IMR-90 (cell line): ENCODE results near the gene CD72. TPM values are rescaled to one million over a fixed set of nuclear protein-coding genes. Genes with fewer than 3 reads are reported as not detected.
A peak's percentile ranks its signal among the peaks of the same experiment; 100 is the strongest.

Experiments
- ATAC-seq: fragments of 200-7000 bp; cut with Tn5 transposase; 2 replicates; pipeline ENCODE4 v1.9.1; 2020; ENCODE audit warnings: low read depth, mild to moderate bottlenecking, moderate library complexity
- BruUV-seq: library from RNA; stranded (reverse); fragments of 400-500 nt; replicated peaks from 2 replicates; lab custom pipeline; 2021; lab: Mats Ljungman, UMichigan
- CTCF ChIA-PET: fragments of 300-600 bp; formaldehyde crosslinking; extraction: SDS; loops from one replicate; lab custom pipeline; 2021; ENCODE audit warnings: antibody characterized with exemption; lab: Yijun Ruan, JAX
- POLR2A ChIA-PET: fragments of 300-600 bp; sonication (Branson Sonifier 250); formaldehyde crosslinking; loops from one replicate; lab custom pipeline; 2022; ENCODE audit warnings: antibody characterized with exemption; ENCODE audit not compliant: unreplicated experiment; lab: Charles Lee
- DNase-seq: peaks from one replicate; pipeline ENCODE4 v3.0.0; 2013
- H2AFZ ChIP-seq: replicated peaks from 2 replicates; pipeline ENCODE3; 2013; ENCODE audit warnings: low read length, mild to moderate bottlenecking; ENCODE audit not compliant: poor library complexity
- H2AK5ac ChIP-seq: 2 replicates; pipeline ENCODE4 v1.6.1; 2013; ENCODE audit warnings: low read depth, low read length, inconsistent platforms
- H2AK9ac ChIP-seq: replicated peaks from 2 replicates; pipeline ENCODE3; 2013; ENCODE audit warnings: mild to moderate bottlenecking, low read depth, low read length, moderate library complexity; ENCODE audit not compliant: poor library complexity
- H2BK120ac ChIP-seq: 2 replicates; pipeline ENCODE4 v1.6.1; 2013; ENCODE audit warnings: low read depth, low read length, inconsistent platforms
- H2BK15ac ChIP-seq: 3 replicates; pipeline ENCODE4 v1.6.1; 2013; ENCODE audit warnings: low read depth, low read length, inconsistent platforms
- H2BK20ac ChIP-seq: 2 replicates; pipeline ENCODE4 v1.6.1; 2013; ENCODE audit warnings: low read depth, mild to moderate bottlenecking, inconsistent platforms, low read length, moderate library complexity
- H2BK5ac ChIP-seq: 2 replicates; pipeline ENCODE4 v1.6.1; 2013; ENCODE audit warnings: mild to moderate bottlenecking, low read depth, low read length, inconsistent platforms; ENCODE audit not compliant: poor library complexity, severe bottlenecking
- H3K14ac ChIP-seq: replicated peaks from 2 replicates; pipeline ENCODE4 v1.6.1; 2013; ENCODE audit warnings: low read depth, low read length, inconsistent platforms
- H3K18ac ChIP-seq: 2 replicates; pipeline ENCODE4 v1.6.1; 2013; ENCODE audit warnings: low read depth, low read length, control low read depth
- H3K23ac ChIP-seq: 2 replicates; pipeline ENCODE4 v1.6.1; 2013; ENCODE audit warnings: low read depth, low read length, inconsistent platforms
- H3K27ac ChIP-seq: 2 replicates; pipeline ENCODE4 v1.5.1; 2013; ENCODE audit warnings: mild to moderate bottlenecking, control low read depth, low read length; ENCODE audit not compliant: insufficient read depth
- H3K27me3 ChIP-seq: 2 replicates; pipeline ENCODE4 v1.6.1; 2013; ENCODE audit warnings: low read length; ENCODE audit not compliant: control insufficient read depth, insufficient read depth
- H3K36me3 ChIP-seq: 2 replicates; pipeline ENCODE4 v1.6.1; 2013; ENCODE audit warnings: low read length, mixed read lengths; ENCODE audit not compliant: control insufficient read depth, insufficient read depth
- H3K4ac ChIP-seq: 2 replicates; pipeline ENCODE4 v1.6.1; 2013; ENCODE audit warnings: low read depth, low read length, inconsistent platforms
- H3K4me1 ChIP-seq: 2 replicates; pipeline ENCODE4 v1.6.1; 2013; ENCODE audit warnings: low read length, mixed read lengths; ENCODE audit not compliant: control insufficient read depth, insufficient read depth
- H3K4me2 ChIP-seq: 2 replicates; pipeline ENCODE4 v1.6.1; 2013; ENCODE audit warnings: low read depth, mild to moderate bottlenecking, control low read depth, low read length, moderate library complexity
- H3K4me3 ChIP-seq: 2 replicates; pipeline ENCODE4 v1.5.1; 2013; ENCODE audit warnings: low read depth, mild to moderate bottlenecking, control low read depth, low read length, moderate library complexity; ENCODE audit not compliant: insufficient read depth
- H3K56ac ChIP-seq: 2 replicates; pipeline ENCODE4 v1.6.1; 2013; ENCODE audit warnings: low read length, inconsistent platforms; ENCODE audit not compliant: insufficient read depth; ENCODE audit errors: extremely low read depth
- H3K79me1 ChIP-seq, 2 experiments: 2 replicates each; pipeline ENCODE4 v1.6.1; 2013; ENCODE audit warnings: low read length in 2 of 2, inconsistent platforms in 1 of 2, low read depth in 1 of 2
- H3K9ac ChIP-seq: 2 replicates; pipeline ENCODE4 v1.6.1; 2013; ENCODE audit warnings: low read depth, low read length, control low read depth
- H3K9me1 ChIP-seq: 2 replicates; pipeline ENCODE4 v1.6.1; 2013; ENCODE audit warnings: low read length, inconsistent platforms; ENCODE audit not compliant: insufficient read depth
- H3K9me3 ChIP-seq: 2 replicates; pipeline ENCODE4 v1.6.1; 2013; ENCODE audit warnings: low read length; ENCODE audit not compliant: control insufficient read depth, insufficient read depth
- H4K20me1 ChIP-seq: 2 replicates; pipeline ENCODE4 v1.6.1; 2013; ENCODE audit warnings: low read length, inconsistent platforms; ENCODE audit not compliant: insufficient read depth
- H4K5ac ChIP-seq: 2 replicates; pipeline ENCODE4 v1.6.1; 2013; ENCODE audit warnings: mild to moderate bottlenecking, low read depth, low read length, control low read depth
- H4K8ac ChIP-seq, 2 experiments: 2 replicates each; pipeline ENCODE4 v1.6.1; 2013; ENCODE audit warnings: low read depth in 2 of 2, low read length in 2 of 2, control low read depth in 1 of 2, inconsistent platforms in 1 of 2
- H4K91ac ChIP-seq: 2 replicates; pipeline ENCODE4 v1.6.1; 2013; ENCODE audit warnings: low read depth, low read length, inconsistent platforms; ENCODE audit not compliant: insufficient read depth
- BHLHE40 ChIP-seq: fragments of 150-350 bp; IDR thresholded peaks from 2 replicates; pipeline ENCODE4 v1.6.1; 2016; ENCODE audit warnings: mild to moderate bottlenecking, low read depth, low read length
- CEBPB ChIP-seq: IDR thresholded peaks from 2 replicates; pipeline ENCODE4 v1.6.1; 2012; ENCODE audit warnings: low read depth, low read length, improper control_type of control experiment
- CHD1 ChIP-seq: IDR thresholded peaks from 2 replicates; pipeline ENCODE4 v1.6.1; 2012; ENCODE audit warnings: low read depth, low read length, improper control_type of control experiment
- FOS ChIP-seq: fragments of 150-350 bp; IDR thresholded peaks from 2 replicates; pipeline ENCODE4 v1.6.1; 2016; ENCODE audit warnings: low read depth, low read length
- MAFK ChIP-seq: IDR thresholded peaks from 2 replicates; pipeline ENCODE4 v1.6.1; 2012; ENCODE audit warnings: low read depth, low read length, improper control_type of control experiment
- MAZ ChIP-seq: IDR thresholded peaks from 2 replicates; pipeline ENCODE4 v1.6.1; 2012; ENCODE audit warnings: low read depth, mild to moderate bottlenecking, low read length, improper control_type of control experiment, moderate library complexity, borderline replicate concordance
- MXI1 ChIP-seq: IDR thresholded peaks from 2 replicates; pipeline ENCODE4 v1.6.1; 2012; ENCODE audit warnings: low read depth, mild to moderate bottlenecking, low read length, moderate library complexity, borderline replicate concordance
- NFE2L2 ChIP-seq: fragments of 150-350 bp; IDR thresholded peaks from 2 replicates; pipeline ENCODE4 v1.6.1; 2016; ENCODE audit warnings: low read depth, mild to moderate bottlenecking, low read length
- RAD21 ChIP-seq: IDR thresholded peaks from 2 replicates; pipeline ENCODE4 v1.6.1; 2012; ENCODE audit warnings: low read length, improper control_type of control experiment
- RCOR1 ChIP-seq: IDR thresholded peaks from 2 replicates; pipeline ENCODE4 v1.6.1; 2012; ENCODE audit warnings: mild to moderate bottlenecking, low read length, improper control_type of control experiment; ENCODE audit not compliant: insufficient replicate concordance
- SMC3 ChIP-seq: fragments of 150-350 bp; IDR thresholded peaks from 2 replicates; pipeline ENCODE4 v1.6.1; 2016; ENCODE audit warnings: low read depth, mild to moderate bottlenecking, antibody characterized with exemption, low read length, moderate library complexity
- WGBS, 2 experiments: methylation state at CpG; one replicate each; pipeline versions ENCODE4 v1.1.5 to v1.1.7; 2013; ENCODE audit warnings: missing lambda C conversion rate in 2 of 2; ENCODE audit not compliant: insufficient read length in 1 of 2; ENCODE audit errors: extremely low coverage in 2 of 2; 5-methylcytosine and 5-hydroxymethylcytosine counted together
- dilution Hi-C: fragments of 300-500 bp; cut with HindIII; formaldehyde crosslinking; loops from one replicate; pipeline ENCODE4 v1.14.3; 2018; ENCODE audit warnings: low sequenced_read_pairs; ENCODE audit not compliant: unreplicated experiment
- in situ Hi-C: fragments of 300-500 bp; cut with MboI; formaldehyde crosslinking; loops from 3 replicates; pipeline ENCODE4 v1.14.3; 2019; ENCODE audit warnings: low sequenced_read_pairs, inconsistent platforms, mixed read lengths
- intact Hi-C: fragments of 100-400 bp; cut with micrococcal nuclease; formaldehyde crosslinking; loops from 2 replicates; pipeline ENCODE4 v1.10.0; 2022
- polyA plus RNA-seq, 3 experiments: library from polyadenylated mRNA; depleted of rRNA; stranded (reverse); fragments of >200 nt; gene quantifications; 2 replicates each; pipeline ENCODE4 v1.2.3, GENCODE V29; 2012; ENCODE audit warnings: low replicate concordance in 1 of 3
- total RNA-seq: library from RNA; depleted of rRNA; stranded (reverse); fragments of >200 nt; gene quantifications from 2 replicates; pipeline ENCODE4 v1.2.3, GENCODE V29; 2012
- TF ChIP-seq, protein P1 (sequence below): fragments of 150-350 bp; IDR thresholded peaks from 2 replicates; pipeline ENCODE4 v1.6.1; 2016; ENCODE audit warnings: low read depth, mild to moderate bottlenecking, low read length, moderate library complexity, borderline replicate concordance
- TF ChIP-seq, protein P2 (sequence below): conservative IDR thresholded peaks from 2 replicates; pipeline ENCODE4 v1.5.1; 2012; ENCODE audit warnings: mild to moderate bottlenecking, low read depth, low read length, improper control_type of control experiment
- TF ChIP-seq, protein P3 (sequence below): fragments of 150-350 bp; IDR thresholded peaks from 2 replicates; pipeline ENCODE4 v1.6.1; 2017; ENCODE audit warnings: mild to moderate bottlenecking, antibody characterized with exemption, low read length, low read depth

The CD72 gene
- total and polyA plus RNA-seq, 2 of the 4 experiments (the other 2 are of a cell fraction), result 0.36 to 0.58 TPM

DNA sequence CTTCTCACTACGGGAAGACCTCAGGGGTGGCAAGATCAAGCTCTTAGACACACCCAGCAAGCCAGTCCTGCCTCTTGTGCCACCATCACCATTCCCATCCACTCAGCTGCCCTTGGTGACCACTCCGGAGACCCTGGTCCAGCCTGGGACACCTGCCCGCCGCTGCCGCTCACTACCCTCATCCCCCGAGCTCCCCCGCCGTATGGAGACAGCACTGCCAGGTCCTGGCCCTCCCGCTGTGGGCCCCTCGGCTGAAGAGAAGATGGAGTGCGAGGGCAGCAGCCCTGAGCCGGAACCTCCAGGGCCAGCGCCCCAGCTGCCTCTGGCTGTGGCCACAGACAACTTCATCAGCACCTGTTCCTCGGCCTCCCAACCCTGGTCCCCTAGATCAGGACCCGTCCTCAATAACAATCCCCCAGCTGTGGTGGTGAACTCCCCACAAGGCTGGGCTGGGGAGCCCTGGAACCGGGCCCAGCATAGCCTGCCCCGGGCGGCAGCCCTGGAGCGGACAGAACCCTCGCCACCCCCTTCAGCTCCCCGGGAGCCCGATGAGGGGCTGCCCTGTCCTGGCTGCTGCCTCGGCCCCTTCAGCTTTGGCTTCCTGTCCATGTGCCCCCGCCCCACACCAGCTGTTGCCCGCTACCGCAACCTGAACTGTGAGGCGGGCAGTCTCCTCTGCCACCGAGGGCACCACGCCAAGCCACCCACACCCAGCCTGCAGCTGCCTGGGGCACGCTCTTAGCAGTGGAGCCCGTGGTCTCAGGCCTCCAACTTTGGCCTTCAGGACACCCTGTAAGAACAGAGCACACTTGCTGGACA lies 9.0 kb downstream of the CD72 start:
- no peak overlapping the region for H3K4me2 ChIP-seq
- no peak for ATAC-seq
- TF ChIP-seq BHLHE40, result no peak
- no peak for TF ChIP-seq MXI1
- no peak for TF ChIP-seq MAZ
- no peak for TF ChIP-seq SMC3
- TF ChIP-seq, protein P1, sequence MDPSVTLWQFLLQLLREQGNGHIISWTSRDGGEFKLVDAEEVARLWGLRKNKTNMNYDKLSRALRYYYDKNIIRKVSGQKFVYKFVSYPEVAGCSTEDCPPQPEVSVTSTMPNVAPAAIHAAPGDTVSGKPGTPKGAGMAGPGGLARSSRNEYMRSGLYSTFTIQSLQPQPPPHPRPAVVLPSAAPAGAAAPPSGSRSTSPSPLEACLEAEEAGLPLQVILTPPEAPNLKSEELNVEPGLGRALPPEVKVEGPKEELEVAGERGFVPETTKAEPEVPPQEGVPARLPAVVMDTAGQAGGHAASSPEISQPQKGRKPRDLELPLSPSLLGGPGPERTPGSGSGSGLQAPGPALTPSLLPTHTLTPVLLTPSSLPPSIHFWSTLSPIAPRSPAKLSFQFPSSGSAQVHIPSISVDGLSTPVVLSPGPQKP, result no peak
- no peak for TF ChIP-seq RCOR1
- TF ChIP-seq CHD1, result no peak
- no peak for TF ChIP-seq FOS
- TF ChIP-seq CEBPB, result no peak
- TF ChIP-seq NFE2L2, result no peak
- no peak for TF ChIP-seq MAFK
- TF ChIP-seq, protein P2, sequence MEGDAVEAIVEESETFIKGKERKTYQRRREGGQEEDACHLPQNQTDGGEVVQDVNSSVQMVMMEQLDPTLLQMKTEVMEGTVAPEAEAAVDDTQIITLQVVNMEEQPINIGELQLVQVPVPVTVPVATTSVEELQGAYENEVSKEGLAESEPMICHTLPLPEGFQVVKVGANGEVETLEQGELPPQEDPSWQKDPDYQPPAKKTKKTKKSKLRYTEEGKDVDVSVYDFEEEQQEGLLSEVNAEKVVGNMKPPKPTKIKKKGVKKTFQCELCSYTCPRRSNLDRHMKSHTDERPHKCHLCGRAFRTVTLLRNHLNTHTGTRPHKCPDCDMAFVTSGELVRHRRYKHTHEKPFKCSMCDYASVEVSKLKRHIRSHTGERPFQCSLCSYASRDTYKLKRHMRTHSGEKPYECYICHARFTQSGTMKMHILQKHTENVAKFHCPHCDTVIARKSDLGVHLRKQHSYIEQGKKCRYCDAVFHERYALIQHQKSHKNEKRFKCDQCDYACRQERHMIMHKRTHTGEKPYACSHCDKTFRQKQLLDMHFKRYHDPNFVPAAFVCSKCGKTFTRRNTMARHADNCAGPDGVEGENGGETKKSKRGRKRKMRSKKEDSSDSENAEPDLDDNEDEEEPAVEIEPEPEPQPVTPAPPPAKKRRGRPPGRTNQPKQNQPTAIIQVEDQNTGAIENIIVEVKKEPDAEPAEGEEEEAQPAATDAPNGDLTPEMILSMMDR, result no peak
- no peak for TF ChIP-seq RAD21
- TF ChIP-seq, protein P3, sequence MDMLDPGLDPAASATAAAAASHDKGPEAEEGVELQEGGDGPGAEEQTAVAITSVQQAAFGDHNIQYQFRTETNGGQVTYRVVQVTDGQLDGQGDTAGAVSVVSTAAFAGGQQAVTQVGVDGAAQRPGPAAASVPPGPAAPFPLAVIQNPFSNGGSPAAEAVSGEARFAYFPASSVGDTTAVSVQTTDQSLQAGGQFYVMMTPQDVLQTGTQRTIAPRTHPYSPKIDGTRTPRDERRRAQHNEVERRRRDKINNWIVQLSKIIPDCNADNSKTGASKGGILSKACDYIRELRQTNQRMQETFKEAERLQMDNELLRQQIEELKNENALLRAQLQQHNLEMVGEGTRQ, result no peak

More for the DNA sequence above, 9.0 kb downstream of the CD72 start:
- no peak overlapping the region for H4K5ac ChIP-seq
- H3K56ac ChIP-seq, result no peak overlapping the region
- H3K36me3 ChIP-seq, result peaks cover 27% of the 10 kb centered on the region
- in situ Hi-C loops (no loop called here), dilution Hi-C loops (no loop called here), intact Hi-C loops (loop anchor here (10.0 kb wide), 1 partner anchor 76 kb away; the partner anchor contains the start of gene TPM2)
- no peak overlapping the region for H3K23ac ChIP-seq
- ChIA-PET CTCF (no interaction called here), POLR2A (no interaction called here)
- no peak overlapping the region for H2BK120ac ChIP-seq
- H3K79me1 ChIP-seq, result peaks cover 9 to 28% of the 10 kb centered on the region in 2 experiments; a peak in 3 of 4 replicates
- H2AFZ ChIP-seq, result no peak overlapping the region
- no peak for DNase-seq
- 92% methylated on average over 15 of the region's 31 CpGs; no CpG with 5 or more reads in 1 of the 2 experiments for WGBS, 2 experiments
- no peak overlapping the region for H3K14ac ChIP-seq
- no peak overlapping the region for H3K18ac ChIP-seq
- H3K27ac ChIP-seq, result no peak overlapping the region
- no peak overlapping the region for H3K9ac ChIP-seq
- H3K4me3 ChIP-seq, result no peak overlapping the region
- H2BK5ac ChIP-seq, result no peak overlapping the region
- H3K9me1 ChIP-seq, result peaks cover 6% of the 10 kb centered on the region; the same call in 1 of the 2 replicates
- H4K91ac ChIP-seq, result no peak overlapping the region
- H3K4ac ChIP-seq, result no peak overlapping the region
- no peak overlapping the region for H4K8ac ChIP-seq
- H3K4me1 ChIP-seq, result peaks cover 2% of the 10 kb centered on the region
- no peak overlapping the region for H2BK15ac ChIP-seq
- no peak overlapping the region for H2AK9ac ChIP-seq
- no peak overlapping the region for H2BK20ac ChIP-seq
- no peaks in the 10 kb centered on the region for H3K9me3 ChIP-seq
- H4K20me1 ChIP-seq, result peaks cover 8% of the 10 kb centered on the region; the same call in 1 of the 2 replicates
- peaks cover 6% of the 10 kb centered on the region for H3K27me3 ChIP-seq
- H2AK5ac ChIP-seq, result no peak overlapping the region
- TSS peak; percentile 67 for BruUV-seq
